Anterior cingulate cortex (tissue), 58 donors: Measurements from ENCODE around the gene ABCD1.
"Not testable (repeated sequence)": the region's sequence is repeated elsewhere in the genome, so short reads cannot be mapped to it uniquely, and the experiment has no call there.

Source experiments
- DNase-seq, 58 donors: peaks; one replicate each; lab custom pipeline; 2025; lab: John Stamatoyannopoulos, UW

Gene ABCD1

DNA sequence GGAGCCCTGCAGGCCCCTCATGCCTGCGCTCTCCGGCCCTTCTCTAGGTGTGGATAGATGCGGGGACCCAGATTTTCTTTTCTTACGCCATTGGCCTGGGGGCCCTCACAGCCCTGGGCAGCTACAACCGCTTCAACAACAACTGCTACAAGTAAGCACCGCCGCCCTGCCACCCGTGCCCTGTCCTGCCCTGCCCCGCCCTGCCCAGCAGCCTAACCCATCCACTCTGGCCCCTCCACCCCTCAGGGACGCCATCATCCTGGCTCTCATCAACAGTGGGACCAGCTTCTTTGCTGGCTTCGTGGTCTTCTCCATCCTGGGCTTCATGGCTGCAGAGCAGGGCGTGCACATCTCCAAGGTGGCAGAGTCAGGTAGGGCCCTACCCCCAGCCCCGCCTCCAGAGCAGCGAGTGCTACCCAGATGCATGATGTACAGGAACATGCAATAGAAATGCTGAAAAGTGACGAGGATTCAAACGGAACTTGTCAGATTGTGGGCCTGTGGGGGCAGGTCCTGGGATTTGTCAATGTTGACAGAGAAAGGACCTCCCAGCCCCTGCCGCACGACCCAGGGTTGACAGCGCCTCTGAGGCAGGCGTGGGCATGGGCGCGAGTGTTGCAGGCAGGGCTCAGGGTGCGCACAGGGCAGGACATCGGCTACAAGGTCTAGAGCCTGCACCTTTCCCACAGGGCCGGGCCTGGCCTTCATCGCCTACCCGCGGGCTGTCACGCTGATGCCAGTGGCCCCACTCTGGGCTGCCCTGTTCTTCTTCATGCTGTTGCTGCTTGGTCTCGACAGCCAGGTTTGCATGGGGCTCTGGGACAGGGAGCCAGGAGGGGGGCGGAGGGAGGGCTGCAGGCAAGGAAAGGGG lies 31.2 kb upstream of the ABCD1 start:
- DNase-seq: no peak

GRCh38 chrX:153694256-153694655 lies 30.4 kb upstream of the ABCD1 start:
- not testable (repeated sequence) for DNase-seq

GRCh38 chrX:153694687-153695270 lies 29.9 kb upstream of the ABCD1 start:
- DNase-seq: no peak

DNA sequence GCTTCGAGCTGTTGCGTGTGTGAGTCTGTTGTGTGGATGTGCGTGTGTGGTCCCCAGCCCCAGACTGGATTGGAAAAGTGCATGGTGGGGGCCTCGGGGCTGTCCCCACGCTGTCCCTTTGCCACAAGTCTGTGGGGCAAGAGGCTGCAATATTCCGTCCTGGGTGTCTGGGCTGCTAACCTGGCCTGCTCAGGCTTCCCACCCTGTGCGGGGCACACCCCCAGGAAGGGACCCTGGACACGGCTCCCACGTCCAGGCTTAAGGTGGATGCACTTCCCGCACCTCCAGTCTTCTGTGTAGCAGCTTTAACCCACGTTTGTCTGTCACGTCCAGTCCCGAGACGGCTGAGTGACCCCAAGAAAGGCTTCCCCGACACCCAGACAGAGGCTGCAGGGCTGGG lies 28.6 kb upstream of the ABCD1 start:
- no peak for DNase-seq

DNA sequence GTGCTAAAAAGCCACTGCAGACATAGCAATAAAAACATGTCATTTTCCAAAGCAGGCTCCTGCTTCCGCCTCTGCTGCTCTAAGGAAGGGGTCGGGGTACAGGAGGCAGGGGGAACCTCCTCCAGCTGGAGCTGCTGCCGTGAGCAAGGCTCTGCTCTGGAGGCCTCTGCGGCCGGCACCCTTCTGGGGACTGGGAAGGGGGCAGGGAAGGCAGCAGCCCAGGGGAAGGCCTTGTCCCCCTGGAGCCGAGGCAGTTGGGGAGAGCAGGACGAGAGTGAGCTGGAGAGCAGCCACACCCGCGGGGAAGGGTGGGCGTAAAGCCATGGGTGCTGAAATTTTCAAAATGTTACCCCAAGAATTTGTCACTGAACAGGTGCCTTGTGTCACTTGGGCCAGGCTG lies 28.1 kb upstream of the ABCD1 start:
- DNase-seq: not testable (repeated sequence)

DNA sequence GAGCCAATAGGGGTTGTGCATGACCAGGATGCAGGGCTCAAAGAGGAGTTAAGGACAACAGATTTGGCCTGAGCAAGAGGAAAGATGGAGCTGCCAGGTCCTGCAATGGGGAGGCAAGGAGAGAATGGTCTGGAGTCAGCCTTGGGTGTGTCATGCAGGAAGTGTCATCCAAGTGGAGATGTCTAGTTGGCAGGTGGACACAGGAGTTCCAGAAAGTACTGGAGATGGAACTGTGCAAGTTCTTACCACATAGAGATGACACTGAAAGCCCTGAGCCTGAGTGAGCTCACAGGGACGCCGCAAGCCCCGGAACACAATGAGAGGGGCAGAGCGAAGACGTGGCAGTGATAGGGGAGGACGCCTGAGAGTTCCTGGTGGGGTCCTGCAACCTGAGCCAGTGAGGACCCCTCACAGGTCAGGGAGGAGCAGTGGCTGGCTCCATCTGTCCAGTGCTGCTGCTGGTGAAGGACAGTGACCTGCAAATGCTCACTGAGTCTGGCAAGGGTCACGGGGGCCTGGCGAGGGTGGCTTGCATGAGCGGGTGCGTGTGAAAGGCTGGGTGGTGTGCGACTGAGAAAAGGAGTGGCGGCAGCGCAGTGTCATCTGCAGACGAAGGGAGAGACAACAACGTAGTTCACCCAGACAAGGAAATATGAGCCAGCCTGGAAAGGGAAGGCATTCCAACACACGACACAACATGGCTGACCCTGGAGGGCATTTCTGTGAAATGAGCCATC lies 27.5 kb upstream of the ABCD1 start:
- not testable (repeated sequence) for DNase-seq

DNA sequence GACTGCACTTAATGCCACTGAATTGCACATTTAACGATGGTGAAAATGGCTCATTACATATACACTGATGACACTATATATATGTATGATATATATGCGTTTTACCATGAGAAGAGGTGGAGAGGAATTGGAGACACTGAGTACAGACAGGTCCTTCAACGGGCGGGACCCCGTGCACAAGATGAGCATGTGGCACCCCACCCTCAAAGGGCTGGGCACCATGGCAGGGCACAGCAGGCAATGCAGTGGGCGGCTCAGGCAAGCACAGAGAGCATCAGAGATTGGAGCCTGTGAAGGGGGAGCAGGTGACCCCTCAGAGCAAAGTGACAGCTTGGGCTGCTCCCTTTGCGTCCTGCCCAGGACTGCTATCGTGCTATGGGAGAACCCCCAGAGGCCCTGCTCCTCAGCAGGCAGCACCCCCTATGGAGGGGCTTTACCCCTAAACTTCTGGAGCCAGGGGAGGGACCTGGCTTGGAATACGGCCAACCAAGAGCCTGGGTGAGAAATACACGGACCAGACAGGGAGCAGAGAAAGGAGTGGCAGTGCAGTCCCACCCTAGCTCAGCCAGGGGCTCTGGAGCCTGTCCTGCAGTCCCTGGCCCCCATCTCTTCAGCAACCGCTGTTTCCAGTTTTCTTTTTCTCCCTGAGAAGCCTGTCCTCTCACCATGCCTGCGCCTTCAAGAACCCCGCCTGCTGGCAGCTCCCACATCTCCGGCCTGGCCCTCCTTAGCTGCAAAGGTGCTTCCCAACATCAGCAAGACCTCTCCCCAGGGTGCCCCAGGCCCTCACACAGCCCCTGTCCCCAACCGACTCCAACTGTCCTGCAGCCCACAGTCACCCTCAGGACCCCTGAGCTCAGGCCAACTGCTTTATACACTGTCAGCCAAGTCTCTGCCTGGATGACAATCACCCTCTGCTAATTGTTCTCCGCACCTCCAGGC lies 26.5 kb upstream of the ABCD1 start:
- no peak for DNase-seq

DNA sequence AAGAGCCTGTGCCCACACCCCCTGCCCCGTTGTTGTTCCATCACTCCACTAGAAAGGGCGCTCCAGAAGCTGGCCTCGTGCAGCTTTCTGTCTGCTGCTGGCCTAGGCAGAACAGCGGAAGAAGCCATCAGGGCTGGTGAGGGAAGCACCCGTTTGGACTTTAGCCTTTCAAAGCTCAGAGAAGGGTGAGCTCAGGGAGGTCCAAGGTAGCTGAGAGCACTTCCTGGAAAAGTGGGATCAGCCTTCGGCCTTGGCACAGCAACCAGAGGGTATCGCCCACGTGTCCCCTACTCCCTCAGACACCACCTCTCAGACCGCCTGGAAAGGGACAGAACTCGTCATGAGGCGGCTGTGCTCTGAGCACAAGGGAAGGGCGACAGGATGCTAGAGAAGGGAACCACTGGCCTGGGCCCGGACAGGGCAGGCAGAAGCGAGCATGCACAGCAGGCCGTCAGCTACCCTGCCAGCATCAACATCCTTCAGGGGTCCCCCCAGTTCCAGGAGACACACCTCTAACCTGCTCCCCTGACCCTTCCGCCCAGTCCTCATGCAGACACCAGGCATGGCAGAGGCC lies 25.4 kb upstream of the ABCD1 start:
- not testable (repeated sequence) for DNase-seq

DNA sequence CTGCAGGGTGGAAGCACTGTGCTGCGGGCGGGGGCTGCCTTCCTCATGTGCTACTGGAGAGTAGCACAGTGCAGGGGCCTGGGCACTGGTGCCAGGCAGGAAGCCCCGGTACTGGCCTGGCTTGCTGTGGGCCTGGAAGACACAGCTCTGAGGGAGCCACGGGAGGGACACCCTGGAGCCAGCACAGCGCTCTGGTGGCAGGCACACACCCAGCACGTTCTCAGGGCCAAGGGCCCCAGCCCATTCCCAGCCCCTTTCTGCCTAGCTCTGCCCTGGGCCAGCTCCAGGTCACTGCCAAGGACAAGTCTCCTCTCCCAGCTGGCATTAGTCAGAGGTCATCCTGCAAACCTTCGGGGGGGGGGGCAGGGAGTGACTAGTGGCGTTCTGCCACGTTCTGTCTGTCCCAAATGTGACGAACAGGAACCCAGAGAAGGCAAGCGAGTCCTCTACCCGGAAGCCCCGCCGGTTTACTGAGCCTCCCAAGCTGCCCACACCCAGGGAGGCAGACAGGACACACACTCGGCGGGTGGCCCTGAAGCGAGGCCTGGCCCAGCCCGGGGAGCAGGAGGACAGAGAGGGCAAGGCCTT lies 24.8 kb upstream of the ABCD1 start:
- not testable (repeated sequence) for DNase-seq

DNA sequence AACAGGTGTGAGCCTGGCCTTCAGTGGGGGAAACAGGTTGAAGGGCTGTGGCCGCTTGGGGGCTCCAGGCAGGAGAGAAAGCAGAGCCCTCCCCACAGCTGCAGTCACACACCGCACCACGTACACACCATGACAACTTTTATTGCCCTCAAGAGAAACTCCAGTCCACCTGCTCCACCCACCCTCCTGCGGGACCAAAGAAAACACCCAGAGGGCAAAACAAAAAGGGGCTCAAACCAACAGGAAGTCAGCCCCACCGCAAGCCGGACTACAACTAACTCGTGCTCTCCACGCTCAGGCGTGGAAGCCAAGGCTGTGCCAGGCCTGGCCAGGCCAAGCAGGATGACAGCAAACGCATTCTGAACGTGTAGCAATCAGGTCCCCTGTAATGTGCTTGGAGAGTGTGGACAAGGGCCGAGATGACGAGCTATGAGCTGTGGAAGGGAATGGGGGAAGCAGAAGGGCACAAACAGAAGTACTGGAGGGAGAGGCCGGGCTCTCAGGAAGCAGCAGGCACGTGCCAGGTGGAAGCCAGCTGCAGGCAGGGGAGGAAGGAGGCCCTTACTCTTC lies 24.2 kb upstream of the ABCD1 start:
- no peak for DNase-seq

DNA sequence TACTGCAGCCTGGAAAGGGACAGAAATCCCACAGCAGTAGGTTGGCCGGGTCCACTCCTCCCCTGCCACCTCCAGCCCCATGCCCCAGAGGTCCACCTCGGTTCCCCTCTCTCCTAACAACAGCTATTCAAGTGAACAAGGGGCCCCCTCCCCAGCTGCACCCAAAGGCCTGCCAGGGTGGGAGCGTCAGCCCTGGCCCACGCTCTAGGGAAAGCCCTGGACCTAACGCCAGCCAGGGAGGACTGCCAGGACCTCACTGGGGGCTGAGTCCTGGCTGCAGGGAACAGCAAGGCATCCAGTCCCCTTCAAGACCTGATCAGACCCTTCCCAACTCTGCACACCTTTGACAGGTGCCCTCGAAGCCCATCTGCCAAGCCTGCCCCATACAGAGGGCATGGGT lies 23.7 kb upstream of the ABCD1 start:
- DNase-seq: no peak

DNA sequence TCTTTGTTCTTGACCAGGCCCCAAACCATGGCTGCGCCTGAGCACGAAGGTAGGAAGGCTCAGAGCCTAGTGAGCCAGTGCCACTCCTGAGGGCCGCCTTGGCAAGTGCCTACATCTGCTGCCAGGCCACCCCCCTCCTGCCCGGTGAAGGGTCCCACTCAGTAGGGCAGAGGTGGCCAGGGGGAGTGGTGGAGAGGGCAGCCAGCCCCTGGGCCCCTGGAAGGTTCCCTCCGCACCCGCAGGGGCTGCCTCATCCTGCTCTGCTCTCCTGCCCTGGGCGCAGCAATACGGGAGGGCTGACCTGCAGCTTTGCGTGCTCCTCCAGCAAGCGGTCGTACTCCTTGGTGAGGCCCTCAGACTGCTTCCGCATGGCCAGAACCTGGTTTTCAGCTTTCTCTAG lies 22.9 kb upstream of the ABCD1 start:
- DNase-seq: no peak

DNA sequence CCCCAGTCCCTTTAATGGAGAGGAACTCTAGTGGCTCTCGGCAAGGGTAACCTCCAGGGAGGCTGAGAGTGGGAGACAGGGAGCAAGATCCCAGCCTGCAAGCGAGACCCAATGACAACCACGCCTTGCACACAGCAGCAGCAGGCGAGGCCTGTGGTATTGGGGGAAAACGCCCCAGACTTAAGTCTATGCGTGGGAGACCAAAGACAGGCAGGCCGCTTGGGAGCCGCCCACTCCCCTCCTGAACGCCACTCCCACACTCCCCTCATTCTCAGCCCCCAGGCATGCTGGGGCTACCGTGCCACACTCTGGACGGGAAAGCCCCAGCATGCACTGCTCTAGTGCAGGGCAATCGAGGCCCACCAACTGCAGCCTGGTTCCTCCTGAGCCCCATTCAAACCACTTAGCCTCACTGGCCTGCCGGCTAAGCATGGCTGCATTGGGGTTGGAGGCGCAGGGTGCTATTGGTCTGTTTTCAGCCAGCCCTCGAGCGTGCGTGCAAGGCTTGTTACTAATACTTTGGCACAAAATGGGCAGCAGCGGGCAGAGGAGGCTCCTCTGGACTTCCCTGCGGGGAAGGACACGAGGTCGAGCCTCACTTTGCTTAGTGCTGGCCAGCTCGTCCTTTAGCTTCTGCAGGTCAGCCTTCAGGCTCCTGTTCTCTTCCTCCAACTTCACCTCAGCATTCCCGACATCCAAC lies 22.2 kb upstream of the ABCD1 start:
- no peak for DNase-seq

DNA sequence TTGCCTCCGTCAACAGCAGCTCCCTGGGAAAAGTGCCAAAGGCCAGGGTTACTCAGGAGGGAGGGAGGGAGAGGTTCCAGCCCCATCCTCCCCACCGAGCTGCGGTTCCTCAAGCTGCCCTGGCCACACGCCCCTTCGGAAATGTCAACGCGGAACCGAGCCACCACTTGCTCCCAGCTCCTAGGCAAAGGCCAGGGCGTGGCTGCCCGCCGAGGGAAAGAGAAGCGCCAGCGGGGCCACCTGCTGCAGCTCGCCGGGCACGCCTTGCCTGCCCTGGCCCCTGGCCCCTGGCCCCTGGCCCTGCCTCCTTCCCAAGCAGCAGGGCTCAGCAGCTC lies 21.7 kb upstream of the ABCD1 start:
- no peak for DNase-seq

DNA sequence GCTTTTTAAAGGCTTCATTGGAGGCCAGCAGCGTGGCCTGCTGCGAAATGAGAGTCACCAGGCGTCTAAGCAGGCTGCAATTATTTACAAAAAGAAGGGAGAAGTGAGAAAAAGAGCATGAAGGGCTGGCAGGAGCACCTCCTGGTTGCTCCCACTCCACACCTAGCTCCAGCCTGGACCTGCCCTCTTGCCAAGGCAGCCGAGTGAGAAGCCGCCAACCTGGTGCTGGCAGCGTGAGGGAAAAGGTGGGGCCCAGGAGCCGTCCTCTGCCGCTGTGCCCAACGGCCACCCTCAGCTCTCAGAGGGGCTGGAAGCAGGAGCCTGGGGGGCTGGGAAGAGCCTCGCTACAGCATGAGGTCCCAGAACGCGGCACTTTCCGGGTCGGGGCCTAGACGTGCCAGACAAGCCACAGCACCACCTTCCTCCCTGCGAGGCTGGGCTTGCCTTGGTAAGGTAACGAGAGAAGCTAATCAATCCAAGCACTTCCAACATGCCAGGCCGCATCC lies 20.6 kb upstream of the ABCD1 start:
- no peak for DNase-seq

- DNase-seq: peak in 1 of 58 donors; percentile 29
Observed at GRCh38 chrX:153704631-153705402, 19.8 kb upstream of the ABCD1 start.

GRCh38 chrX:153705403-153706060 lies 19.1 kb upstream of the ABCD1 start:
- not testable (repeated sequence) for DNase-seq
